22Rv1 (cell line): ENCODE measurements around the gene SPRR2E.

Source experiments
- ZFX ChIP-seq: fragments of 450-650 bp; IDR thresholded peaks from 2 replicates; pipeline ENCODE4 v1.6.1; 2017; ENCODE audit warnings: antibody characterized with exemption, borderline replicate concordance
- TF ChIP-seq, protein P1 (sequence below): fragments of 450-650 bp; IDR thresholded peaks from 2 replicates; pipeline ENCODE4 v1.5.1; 2017; ENCODE audit warnings: mild to moderate bottlenecking

DNA sequence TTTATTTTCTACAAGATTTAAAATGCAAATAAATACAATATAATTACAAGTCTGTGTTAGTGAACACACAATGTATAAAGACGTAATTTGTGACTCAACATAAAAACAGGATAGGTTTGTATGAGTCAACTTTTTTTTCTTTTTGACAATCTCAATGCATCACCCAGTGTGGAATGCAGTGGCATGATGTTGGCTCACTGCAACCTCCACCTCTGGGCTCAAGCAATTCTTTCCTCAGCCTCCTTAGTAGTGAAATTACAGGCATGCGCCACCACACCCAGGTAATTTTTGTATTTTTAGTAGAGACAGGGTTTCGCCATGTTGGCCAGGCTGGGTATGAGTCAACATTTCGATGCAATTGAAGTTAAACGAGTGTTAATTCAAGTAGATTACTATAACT lies 5.9 kb upstream of the SPRR2E start:
- TF ChIP-seq, protein P1, sequence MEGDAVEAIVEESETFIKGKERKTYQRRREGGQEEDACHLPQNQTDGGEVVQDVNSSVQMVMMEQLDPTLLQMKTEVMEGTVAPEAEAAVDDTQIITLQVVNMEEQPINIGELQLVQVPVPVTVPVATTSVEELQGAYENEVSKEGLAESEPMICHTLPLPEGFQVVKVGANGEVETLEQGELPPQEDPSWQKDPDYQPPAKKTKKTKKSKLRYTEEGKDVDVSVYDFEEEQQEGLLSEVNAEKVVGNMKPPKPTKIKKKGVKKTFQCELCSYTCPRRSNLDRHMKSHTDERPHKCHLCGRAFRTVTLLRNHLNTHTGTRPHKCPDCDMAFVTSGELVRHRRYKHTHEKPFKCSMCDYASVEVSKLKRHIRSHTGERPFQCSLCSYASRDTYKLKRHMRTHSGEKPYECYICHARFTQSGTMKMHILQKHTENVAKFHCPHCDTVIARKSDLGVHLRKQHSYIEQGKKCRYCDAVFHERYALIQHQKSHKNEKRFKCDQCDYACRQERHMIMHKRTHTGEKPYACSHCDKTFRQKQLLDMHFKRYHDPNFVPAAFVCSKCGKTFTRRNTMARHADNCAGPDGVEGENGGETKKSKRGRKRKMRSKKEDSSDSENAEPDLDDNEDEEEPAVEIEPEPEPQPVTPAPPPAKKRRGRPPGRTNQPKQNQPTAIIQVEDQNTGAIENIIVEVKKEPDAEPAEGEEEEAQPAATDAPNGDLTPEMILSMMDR, result no peak
- TF ChIP-seq ZFX, result no peak
